CD14-positive monocyte (primary cell): Measurements from ENCODE around the gene DDX5. TPM values are rescaled to one million over a fixed set of nuclear protein-coding genes. Genes with fewer than 3 reads are reported as not detected.

Experiments
- DNase-seq, 3 donors: peaks; one replicate each; pipeline ENCODE4 v3.0.0-alpha.2; 2011 to 2022
- H2AFZ ChIP-seq: 2 replicates; pipeline ENCODE4 v1.6.0; 2012; ENCODE audit warnings: mild to moderate bottlenecking, low read depth, low read length, inconsistent platforms; ENCODE audit not compliant: insufficient read depth, poor library complexity, severe bottlenecking
- H3K27ac ChIP-seq, 2 donors: 1 replicate in 1 of 2; 2 replicates in 1 of 2; pipeline ENCODE4 v1.5.1; 2012 to 2013; ENCODE audit warnings: low read length in 2 of 2, control low read depth in 1 of 2, inconsistent platforms in 1 of 2, low read depth in 1 of 2, mild to moderate bottlenecking in 1 of 2
- H3K27me3 ChIP-seq, 2 donors: one replicate each; pipeline versions ENCODE4 v1.6.0 to v1.6.1; 2011 to 2013; ENCODE audit warnings: low read length in 2 of 2; ENCODE audit not compliant: control insufficient read depth in 2 of 2, insufficient read depth in 2 of 2
- H3K36me3 ChIP-seq, 2 donors: replicated peaks in 1 of 2; 1 replicate in 1 of 2; 2 replicates in 1 of 2; pipeline versions ENCODE4 v1.5.1 to v1.6.1; 2012 to 2013; ENCODE audit warnings: low read length in 2 of 2, control low read depth in 1 of 2, inconsistent platforms in 1 of 2, mild to moderate bottlenecking in 1 of 2; ENCODE audit not compliant: insufficient read depth in 2 of 2, control insufficient read depth in 1 of 2
- H3K4me1 ChIP-seq, 2 donors: 1 replicate in 1 of 2; 2 replicates in 1 of 2; pipeline versions ENCODE4 v1.5.1 to v1.6.1; 2012 to 2013; ENCODE audit warnings: low read length in 2 of 2, control low read depth in 1 of 2, inconsistent platforms in 1 of 2, mild to moderate bottlenecking in 1 of 2, moderate library complexity in 1 of 2; ENCODE audit not compliant: insufficient read depth in 2 of 2, control insufficient read depth in 1 of 2
- H3K4me2 ChIP-seq: replicated peaks from 2 replicates; pipeline ENCODE3; 2012; ENCODE audit warnings: low read length, moderate library complexity, mild to moderate bottlenecking; ENCODE audit not compliant: poor library complexity, severe bottlenecking; ENCODE audit errors: extremely low read depth
- H3K4me3 ChIP-seq, 3 experiments: fragments of 200-600 bp in 1 of 3; sonication (generic) in 1 of 3; replicated peaks in 1 of 3; 1 replicate in 2 of 3; 2 replicates in 1 of 3; pipeline ENCODE4 v1.5.1; 2011 to 2013; ENCODE audit warnings: low read length in 3 of 3, mild to moderate bottlenecking in 3 of 3, control low read depth in 2 of 3, low read depth in 2 of 3, inconsistent platforms in 1 of 3, moderate library complexity in 1 of 3
- H3K79me2 ChIP-seq: 2 replicates; pipeline ENCODE4 v1.6.0; 2012; ENCODE audit warnings: mild to moderate bottlenecking, control low read depth, inconsistent platforms, low read length, moderate library complexity; ENCODE audit not compliant: insufficient read depth
- H3K9ac ChIP-seq: 2 replicates; pipeline ENCODE4 v1.6.0; 2017; ENCODE audit warnings: low read length, mild to moderate bottlenecking; ENCODE audit not compliant: insufficient read depth, poor library complexity, severe bottlenecking
- H3K9me3 ChIP-seq, 2 donors: replicated peaks in 1 of 2; 1 replicate in 1 of 2; 2 replicates in 1 of 2; pipeline versions ENCODE4 v1.5.1 to v1.6.1; 2012 to 2013; ENCODE audit warnings: low read length in 2 of 2, control low read depth in 1 of 2; ENCODE audit not compliant: control insufficient read depth in 1 of 2, insufficient read depth in 1 of 2
- H4K20me1 ChIP-seq: 2 replicates; pipeline ENCODE4 v1.6.0; 2012; ENCODE audit warnings: mild to moderate bottlenecking, low read length, control low read depth, moderate library complexity; ENCODE audit not compliant: insufficient read depth
- H3K27ac Mint-ChIP-seq, 7 donors: one replicate each; pipeline ENCODE4 v1.8.0; 2020; ENCODE audit warnings: mild to moderate bottlenecking in 7 of 7, mixed read lengths in 7 of 7, moderate library complexity in 6 of 7, inconsistent platforms in 2 of 7
- H3K27me3 Mint-ChIP-seq, 3 donors: one replicate each; pipeline ENCODE4 v1.8.0; 2021 to 2022; ENCODE audit warnings: low read depth in 3 of 3, mild to moderate bottlenecking in 3 of 3, mixed read lengths in 3 of 3, moderate library complexity in 3 of 3, inconsistent platforms in 1 of 3
- H3K36me3 Mint-ChIP-seq, 2 donors: one replicate each; pipeline ENCODE4 v1.8.0; 2020; ENCODE audit warnings: mixed read lengths in 2 of 2, inconsistent platforms in 1 of 2, mild to moderate bottlenecking in 1 of 2
- H3K4me1 Mint-ChIP-seq: one replicate; pipeline ENCODE4 v1.8.0; 2020; ENCODE audit warnings: mild to moderate bottlenecking, mixed read lengths
- H3K4me3 Mint-ChIP-seq, 2 donors: one replicate each; pipeline ENCODE4 v1.8.0; 2020; ENCODE audit warnings: mild to moderate bottlenecking in 2 of 2, mixed read lengths in 2 of 2, moderate library complexity in 1 of 2
- H3K9me3 Mint-ChIP-seq, 7 donors: one replicate each; pipeline ENCODE4 v1.8.0; 2020 to 2022; ENCODE audit warnings: mixed read lengths in 7 of 7, mild to moderate bottlenecking in 6 of 7, moderate library complexity in 6 of 7, inconsistent platforms in 2 of 7
- CTCF ChIP-seq: fragments of 200-600 bp; IDR thresholded peaks from one replicate; pipeline ENCODE4 v1.8.0; 2022; ENCODE audit warnings: antibody characterized with exemption, mild to moderate bottlenecking
- WGBS: methylation state at CpG from one replicate; pipeline ENCODE4 v1.1.5; 2013; ENCODE audit warnings: missing lambda C conversion rate; ENCODE audit not compliant: insufficient coverage; 5-methylcytosine and 5-hydroxymethylcytosine counted together
- intact Hi-C, 2 donors: fragments of 100-400 bp; cut with micrococcal nuclease; formaldehyde crosslinking; loops; one replicate each; pipeline versions ENCODE4 v1.15.0 to v1.15.1; 2023
- polyA plus RNA-seq, 3 donors: library from polyadenylated mRNA; depleted of rRNA in 1 of 3; unstranded in 2 of 3; stranded (reverse) in 1 of 3; fragments of 300-500 nt in 2 of 3; fragments of >200 nt in 1 of 3; fragmentation: Illumina TruSeq in 2 of 3; gene quantifications; 1 replicate in 2 of 3; 2 replicates in 1 of 3; pipeline ENCODE4 v1.2.3, GENCODE V29; 2012 to 2021

Gene DDX5
- polyA plus RNA-seq, 3 donors = 642 to 2,061 (median 777) TPM

- peaks cover 14 to 25% of the 10 kb centered on the region in 2 donors for H3K4me1 ChIP-seq
- H3K9me3 Mint-ChIP-seq = peaks cover 0 to 5% (median 2%) of the 10 kb centered on the region in 7 donors
- no peak overlapping the region for H3K27ac ChIP-seq
- H2AFZ ChIP-seq = no peak overlapping the region
- H3K27me3 Mint-ChIP-seq = no peaks in the 10 kb centered on the region
- peaks cover 31% of the 10 kb centered on the region for H4K20me1 ChIP-seq
- no peak for TF ChIP-seq CTCF
- H3K4me1 Mint-ChIP-seq = peaks cover 16% of the 10 kb centered on the region
- H3K79me2 ChIP-seq = peaks cover 55% of the 10 kb centered on the region
- intact Hi-C loops = no loop called here
- H3K36me3 Mint-ChIP-seq = peaks cover 46 to 47% of the 10 kb centered on the region in 2 donors
- no peak overlapping the region for H3K4me3 Mint-ChIP-seq
- no peak for DNase-seq
- H3K27ac Mint-ChIP-seq = peak overlapping the region in 1 of 7 donors; percentile 80
- no peak overlapping the region for H3K4me2 ChIP-seq
- H3K27me3 ChIP-seq = no peaks in the 10 kb centered on the region
- 100% methylated on average over 4 of the region's 6 CpGs for WGBS
- no peak overlapping the region for H3K4me3 ChIP-seq
- H3K36me3 ChIP-seq = peaks cover 36 to 57% of the 10 kb centered on the region in 2 donors
- no peak overlapping the region for H3K9ac ChIP-seq
- H3K9me3 ChIP-seq = no peaks in the 10 kb centered on the region
These were observed 3.1 kb upstream of the DDX5 start for GRCh38 chr17:64509179-64509578.

- 100% methylated on average over 1 of the region's 2 CpGs for WGBS
- H3K79me2 ChIP-seq = peaks cover 60% of the 10 kb centered on the region
- H4K20me1 ChIP-seq = peaks cover 36% of the 10 kb centered on the region
- peaks cover 36 to 57% of the 10 kb centered on the region in 2 donors for H3K36me3 ChIP-seq
- H2AFZ ChIP-seq = no peak overlapping the region
- no peaks in the 10 kb centered on the region for H3K27me3 Mint-ChIP-seq
- H3K27ac Mint-ChIP-seq = no peak overlapping the region
- no peak overlapping the region for H3K4me3 Mint-ChIP-seq
- H3K27ac ChIP-seq = no peak overlapping the region
- DNase-seq = no peak
- no peak overlapping the region for H3K4me2 ChIP-seq
- H3K4me3 ChIP-seq = no peak overlapping the region
- H3K9ac ChIP-seq = no peak overlapping the region
- H3K36me3 Mint-ChIP-seq = peaks cover 46 to 47% of the 10 kb centered on the region in 2 donors
- H3K9me3 ChIP-seq = no peaks in the 10 kb centered on the region
- H3K27me3 ChIP-seq = no peaks in the 10 kb centered on the region
- peaks cover 0 to 5% (median 2%) of the 10 kb centered on the region in 7 donors for H3K9me3 Mint-ChIP-seq
- H3K4me1 ChIP-seq = peaks cover 19 to 30% of the 10 kb centered on the region in 2 donors
- TF ChIP-seq CTCF = no peak
- H3K4me1 Mint-ChIP-seq = peaks cover 21% of the 10 kb centered on the region
- intact Hi-C loops = no loop called here
These were observed 2.6 kb upstream of the DDX5 start for GRCh38 chr17:64508683-64509082.
